Heart right ventricle (tissue), 16 donors: ENCODE results near the gene CDC37. TPM values are rescaled to one million over a fixed set of nuclear protein-coding genes. Genes with fewer than 3 reads are reported as not detected.
"Not testable (repeated sequence)": the region's sequence is repeated elsewhere in the genome, so short reads cannot be mapped to it uniquely, and the experiment has no call there.

Experiments used
- ATAC-seq, 8 donors: fragments of 200-7000 bp; cut with Tn5 transposase; one replicate each; pipeline ENCODE4 v1.9.1; 2020; ENCODE audit warnings: mild to moderate bottlenecking in 8 of 8, moderate library complexity in 8 of 8, moderate number of reproducible peaks in 1 of 8
- DNase-seq, 2 donors: peaks; one replicate each; pipeline ENCODE4 v3.0.0-alpha.2; 2020
- H3K27ac ChIP-seq, 10 donors: fragments of 200-600 bp; sonication (generic) in 2 of 10; one replicate each; pipeline versions ENCODE4 v1.5.0 to v1.8.0; 2020 to 2022; ENCODE audit warnings: mild to moderate bottlenecking in 3 of 10
- H3K27me3 ChIP-seq, 7 donors: fragments of 200-600 bp; one replicate each; pipeline ENCODE4 v1.8.0; 2021 to 2022; ENCODE audit warnings: mild to moderate bottlenecking in 2 of 7
- H3K36me3 ChIP-seq, 9 donors: fragments of 200-600 bp; sonication (generic) in 1 of 9; one replicate each; pipeline versions ENCODE4 v1.5.0 to v1.8.0; 2020 to 2022; ENCODE audit warnings: mild to moderate bottlenecking in 2 of 9
- H3K4me1 ChIP-seq, 9 donors: fragments of 200-600 bp; sonication (generic) in 1 of 9; one replicate each; pipeline versions ENCODE4 v1.5.0 to v1.8.0; 2020 to 2022; ENCODE audit warnings: mild to moderate bottlenecking in 4 of 9
- H3K4me3 ChIP-seq, 10 donors: fragments of 200-600 bp; sonication (generic) in 2 of 10; one replicate each; pipeline versions ENCODE4 v1.5.0 to v1.8.0; 2020 to 2022; ENCODE audit warnings: mild to moderate bottlenecking in 7 of 10, moderate library complexity in 2 of 10
- H3K9me3 ChIP-seq, 11 donors: fragments of 200-600 bp in 10 of 11; sonication (generic) in 2 of 11; one replicate each; pipeline versions ENCODE4 v1.5.0 to v1.8.0; 2013 to 2022; ENCODE audit warnings: mild to moderate bottlenecking in 2 of 11, control low read depth in 1 of 11, moderate library complexity in 1 of 11
- WGBS, 2 donors: extraction: QIAGEN DNeasy Blood & Tissue Kit; methylation state at CpG; one replicate each; pipeline ENCODE4 v1.1.7; 2013; ENCODE audit warnings: inconsistent platforms in 1 of 2; 5-methylcytosine and 5-hydroxymethylcytosine counted together
- intact Hi-C, 10 donors: fragments of 100-400 bp; cut with DNase I; formaldehyde crosslinking; loops; one replicate each; pipeline versions ENCODE4 v1.11.1 to v1.14.2; 2022
- polyA plus RNA-seq, 2 donors: library from polyadenylated mRNA; stranded (reverse); fragments of 200-250 nt; gene quantifications; one replicate each; pipeline ENCODE4 v1.2.3, GENCODE V29; 2013
- total RNA-seq, 10 donors: library from RNA; stranded (reverse); fragmentation: NEBNext Ultra II Directional in 3 of 10; extraction: Animal tissue kit (Norgen Biotek cat#: 25700) in 3 of 10; gene quantifications; one replicate each; pipeline versions ENCODE4 v1.2.1 to v1.2.4, GENCODE V29; 2021 to 2023
- TF ChIP-seq, protein P1 (sequence below), 9 donors: fragments of 200-600 bp; sonication (generic) in 2 of 9; IDR thresholded peaks; one replicate each; pipeline versions ENCODE4 v1.5.0 to v1.8.0; 2021 to 2022; ENCODE audit warnings: antibody characterized with exemption in 9 of 9, mild to moderate bottlenecking in 5 of 9, moderate library complexity in 1 of 9
- donor health status: Arrhythmogenic right ventricular cardiomyopathy.
- donor health status: ischemic (EF 13 %, LVEDD 7.1; RV severe dilation, severe dysfunction).
- donor health status: healthy with polysubstance abuse.
- donor health status: DM: no; HTN: yes; CAD: no.
- donor health status: DM: no; HTN: no; CAD: no.
- donor health status: ischemic (EF 25% LVEDD 6.9; RV normal size, moderate dysfunction).
- donor health status: ischemic (EF 25% LVEDD 5.7; RV mildly dilated, moderate dysfunction).
- donor health status: healthy.
- donor health status: DM: yes; HTN: yes; CAD: no.
- donor health status: Ischemic cardiomyopathy.
- donor health status: ischemic (EF 35%, LVEDD 5.7; RV mildly dilated, moderate dysfunction).
- donor health status: nonischemic (EF 11% LVEDD 7.7; RV severe dilation, severe dysfunction).
- donor health status: DM: yes; HTN: yes; CAD: no.
- donor health status: PGD.
- donor health status: ischemic (EF 29% LVEDD 5.4; RV normal size, mild dysfunction).
- donor health status: nonischemic (EF 23%, LVEDD 6.1; RV moderate dilation, normal function).

The CDC37 gene
- total and polyA plus RNA-seq, 12 donors = 106 to 422 (median 129) TPM

DNA sequence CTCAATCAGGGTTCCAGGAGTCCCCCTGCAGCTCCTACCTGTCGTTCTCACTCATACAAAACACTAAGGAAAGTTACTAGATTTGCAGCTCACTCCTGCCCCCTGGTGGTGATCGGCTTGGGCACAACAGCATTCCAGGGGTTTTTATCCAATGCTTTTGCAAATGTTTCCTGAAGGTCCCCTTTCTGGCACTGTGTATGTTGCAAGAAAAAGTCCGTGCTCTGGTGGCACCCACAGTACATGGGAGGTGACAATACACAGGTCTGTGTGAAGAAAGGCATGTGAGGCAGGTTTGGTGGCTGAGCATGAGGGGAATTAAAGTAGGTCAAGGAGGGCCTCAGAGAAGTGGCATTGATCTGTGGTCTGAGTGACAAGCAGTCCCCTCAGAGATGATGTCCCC lies 14.4 kb downstream of the CDC37 start:
- intact Hi-C loops = loop anchor here in 8 of 10 donors (1.0 to 5.0 kb wide), 7 partner anchors 57 to 462 kb away; partner anchors contain the start of gene RAVER1 (in 1 of the 8)
- WGBS, 2 donors = 0% methylated on average over 3 of the region's 3 CpGs
- H3K27ac ChIP-seq = no peak overlapping the region

GRCh38 chr19:10384580-10384979 lies 18.8 kb downstream of the CDC37 start:
- TF ChIP-seq, protein P1, sequence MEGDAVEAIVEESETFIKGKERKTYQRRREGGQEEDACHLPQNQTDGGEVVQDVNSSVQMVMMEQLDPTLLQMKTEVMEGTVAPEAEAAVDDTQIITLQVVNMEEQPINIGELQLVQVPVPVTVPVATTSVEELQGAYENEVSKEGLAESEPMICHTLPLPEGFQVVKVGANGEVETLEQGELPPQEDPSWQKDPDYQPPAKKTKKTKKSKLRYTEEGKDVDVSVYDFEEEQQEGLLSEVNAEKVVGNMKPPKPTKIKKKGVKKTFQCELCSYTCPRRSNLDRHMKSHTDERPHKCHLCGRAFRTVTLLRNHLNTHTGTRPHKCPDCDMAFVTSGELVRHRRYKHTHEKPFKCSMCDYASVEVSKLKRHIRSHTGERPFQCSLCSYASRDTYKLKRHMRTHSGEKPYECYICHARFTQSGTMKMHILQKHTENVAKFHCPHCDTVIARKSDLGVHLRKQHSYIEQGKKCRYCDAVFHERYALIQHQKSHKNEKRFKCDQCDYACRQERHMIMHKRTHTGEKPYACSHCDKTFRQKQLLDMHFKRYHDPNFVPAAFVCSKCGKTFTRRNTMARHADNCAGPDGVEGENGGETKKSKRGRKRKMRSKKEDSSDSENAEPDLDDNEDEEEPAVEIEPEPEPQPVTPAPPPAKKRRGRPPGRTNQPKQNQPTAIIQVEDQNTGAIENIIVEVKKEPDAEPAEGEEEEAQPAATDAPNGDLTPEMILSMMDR (IDR thresholded peaks at IDR 0.05) = no peak
- intact Hi-C loops = loop anchor here in 2 of 10 donors (5.0 kb wide), 1 partner anchor 52 kb away; the partner anchor contains the start of gene RAVER1 (in 2 of the 2)
- Histone ChIP-seq H3K9me3 (no peaks in the 10 kb centered on the region), H3K27me3 (no peaks in the 10 kb centered on the region), H3K4me1 (peaks cover 4 to 47% (median 23%) of the 10 kb centered on the region in 9 donors), H3K36me3 (no peaks in the 10 kb centered on the region), H3K27ac (no peak overlapping the region), H3K4me3 (no peak overlapping the region)
- DNase-seq = no peak
- 74 to 76% methylated on average over 9 of the region's 9 CpGs for WGBS, 2 donors
- no peak for ATAC-seq

More for the DNA sequence above, 14.4 kb downstream of the CDC37 start:
- Histone ChIP-seq H3K9me3 (no peaks in the 10 kb centered on the region), H3K27me3 (no peaks in the 10 kb centered on the region), H3K36me3 (peaks cover 0 to 38% (median 26%) of the 10 kb centered on the region in 9 donors), H3K4me3 (no peak overlapping the region), H3K4me1 (peaks cover 0 to 28% (median 5%) of the 10 kb centered on the region in 9 donors)
- peak; percentile 46 to 76 (median 70) for ATAC-seq
- peak; percentile 87 to 92 for DNase-seq
- TF ChIP-seq, protein P1 (IDR thresholded peaks at IDR 0.05) = peak; percentile 90 to 96 (median 94)

DNA sequence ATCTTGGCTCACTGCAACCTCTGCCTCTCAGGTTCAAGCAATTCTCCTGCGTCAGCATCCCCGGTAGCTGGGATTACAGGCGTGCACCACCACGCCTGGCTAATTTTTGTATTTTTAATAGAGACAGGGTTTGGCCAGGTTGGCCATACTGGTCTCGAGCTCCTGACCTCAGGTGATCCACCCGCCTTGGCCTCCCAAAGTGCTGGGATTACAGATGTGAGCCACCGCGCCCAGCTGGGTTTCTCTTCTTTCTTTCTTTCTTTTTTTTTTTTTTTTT lies 20.2 kb downstream of the CDC37 start:
- not testable (repeated sequence) for ATAC-seq, DNase-seq, H3K27me3 ChIP-seq, H3K9me3 ChIP-seq, H3K4me3 ChIP-seq
- Histone ChIP-seq H3K4me1 (peaks cover 0 to 49% (median 25%) of the 10 kb centered on the region in 9 donors), H3K36me3 (peaks cover 0 to 11% (median 0%) of the 10 kb centered on the region in 9 donors), H3K27ac (peak overlapping the region in 1 of 10 donors; percentile 20)
- intact Hi-C loops = loop anchor here in 2 of 10 donors (5.0 kb wide), 1 partner anchor 51 kb away; the partner anchor contains the start of gene RAVER1 (in 2 of the 2)
- 91 to 98% methylated on average over 8 of the region's 8 CpGs for WGBS, 2 donors

DNA sequence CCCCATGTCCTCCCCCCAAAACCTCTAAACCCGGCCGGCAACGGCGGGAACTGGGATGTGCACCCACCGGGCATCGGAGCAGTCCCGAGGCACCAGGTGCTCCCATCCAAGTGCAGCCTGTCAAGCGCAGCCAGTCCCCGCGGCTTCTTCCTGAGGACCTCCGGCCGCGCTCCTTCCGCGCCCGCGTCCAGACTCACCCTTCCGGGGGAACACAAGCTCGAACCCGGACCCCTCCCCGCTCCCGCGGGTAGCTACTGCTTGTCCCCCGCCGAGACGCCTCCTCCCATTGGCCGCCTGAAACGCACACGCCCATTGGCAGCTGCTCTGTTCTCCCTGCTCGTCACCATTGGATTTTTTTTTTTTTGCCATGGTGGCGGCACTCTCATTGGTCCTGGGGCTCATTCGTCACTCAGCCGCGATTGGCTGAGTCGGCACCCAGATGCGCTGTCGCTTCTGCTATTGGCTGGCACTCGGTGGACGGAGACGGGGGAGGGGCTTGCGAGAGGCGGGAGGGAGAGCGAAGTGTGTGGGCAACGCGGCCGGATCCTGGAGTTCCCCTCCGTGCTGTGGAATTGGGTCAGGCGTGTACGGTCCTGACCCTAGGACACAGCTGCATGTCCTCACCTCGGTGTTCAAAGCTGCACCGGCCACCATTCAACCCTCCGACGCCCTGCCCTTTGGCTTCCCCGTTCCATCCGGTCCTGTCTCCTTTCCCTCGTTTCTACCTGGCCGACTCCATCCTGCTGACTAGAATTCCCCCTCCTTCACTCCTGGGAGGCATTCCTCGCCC lies 22.8 kb downstream of the CDC37 start, which contains the start of gene TYK2:
Gene TYK2, minus strand, starts transcription at position 260 of the 790 bp plus-strand sequence. CDS start 2,166 bp downstream, outside the sequence.
- peak within 1 kb of the TSS; percentile 63 to 94 (median 83) for H3K27ac ChIP-seq
- no peaks in the 10 kb centered on the region for H3K27me3 ChIP-seq
- ATAC-seq (peak; percentile 97 to 99 (median 99)), DNase-seq (peak; percentile 97 to 98)
- no peaks in the 10 kb centered on the region for H3K9me3 ChIP-seq
- WGBS, 2 donors = 0% methylated on average over 58 of the region's 58 CpGs
- peak within 1 kb of the TSS; percentile 67 to 98 (median 84) for H3K4me3 ChIP-seq
- peaks cover 0 to 36% (median 23%) of the 10 kb centered on the region in 9 donors for H3K4me1 ChIP-seq
- TF ChIP-seq, protein P1 (IDR thresholded peaks at IDR 0.05) = no peak
- H3K36me3 ChIP-seq = peaks cover 0 to 25% (median 8%) of the 10 kb centered on the region in 9 donors
- intact Hi-C loops = loop anchor here in 3 of 10 donors (2.0 to 5.0 kb wide), 2 partner anchors 46 to 48 kb away; partner anchors contain the start of gene RAVER1 (in 2 of the 3)
